Ovary (tissue), 9 donors: Measurements from ENCODE around the gene ENKUR. TPM values are rescaled to one million over a fixed set of nuclear protein-coding genes. Genes with fewer than 3 reads are reported as not detected.

Experiments
- DNase-seq, 5 donors: peaks; one replicate each; pipeline ENCODE4 v3.0.0-alpha.2; 2019 to 2020
- H3K27ac ChIP-seq, 2 donors: fragments of 200-600 bp; one replicate each; pipeline versions ENCODE4 v1.5.1 to v1.8.0; 2019 to 2022
- H3K27me3 ChIP-seq: fragments of 200-600 bp; one replicate; pipeline ENCODE4 v1.8.0; 2022
- H3K36me3 ChIP-seq: fragments of 200-600 bp; sonication (generic); one replicate; pipeline ENCODE4 v1.5.1; 2019
- H3K4me1 ChIP-seq: one replicate; pipeline ENCODE4 v1.8.1; 2013; ENCODE audit warnings: mild to moderate bottlenecking, moderate library complexity; ENCODE audit not compliant: insufficient read depth
- H3K4me3 ChIP-seq: fragments of 200-600 bp; sonication (generic); one replicate; pipeline ENCODE4 v1.5.1; 2017
- H3K9me3 ChIP-seq, 2 donors: fragments of 200-600 bp in 1 of 2; sonication (generic) in 1 of 2; one replicate each; pipeline versions ENCODE4 v1.5.1 to v1.8.1; 2013 to 2019; ENCODE audit warnings: mild to moderate bottlenecking in 1 of 2, moderate library complexity in 1 of 2
- CTCF ChIP-seq, 3 donors: fragments of 450-650 bp in 2 of 3; fragments of 200-600 bp in 1 of 3; IDR thresholded peaks; one replicate each; pipeline versions ENCODE4 v1.5.1 to v1.8.0; 2016 to 2022; ENCODE audit warnings: antibody characterized with exemption in 3 of 3, mild to moderate bottlenecking in 1 of 3
- EP300 ChIP-seq: sonication (generic); formaldehyde crosslinking; IDR thresholded peaks from one replicate; pipeline ENCODE4 v1.6.1; 2017; ENCODE audit warnings: antibody characterized with exemption
- POLR2A ChIP-seq: fragments of 450-650 bp; IDR thresholded peaks from one replicate; pipeline ENCODE4 v1.6.1; 2017; ENCODE audit warnings: antibody characterized with exemption, mild to moderate bottlenecking, moderate library complexity
- WGBS, 3 donors: extraction: QIAGEN DNeasy Blood & Tissue Kit in 1 of 3; methylation state at CpG; one replicate each; pipeline versions ENCODE4 v1.1.5 to v1.1.7; 2013 to 2017; 5-methylcytosine and 5-hydroxymethylcytosine counted together
- intact Hi-C, 4 donors: fragments of 100-400 bp; cut with DNase I; formaldehyde crosslinking; loops; one replicate each; pipeline versions ENCODE4 v1.11.0 to v1.15.1; 2022 to 2023
- polyA plus RNA-seq, 2 donors: library from polyadenylated mRNA; stranded (reverse); fragments of 200-250 nt in 1 of 2; fragments of 350-450 nt in 1 of 2; fragmentation: Illumina TruSeq in 1 of 2; extraction: RNeasy Lipid Tissue Mini Kit (QIAGEN cat#74804) in 1 of 2; gene quantifications; one replicate each; pipeline ENCODE4 v1.2.3, GENCODE V29; 2013 to 2014
- total RNA-seq, 7 donors: library from RNA; depleted of rRNA in 2 of 7; stranded (reverse); fragments of >200 nt in 2 of 7; fragmentation: NEBNext Ultra II Directional in 3 of 7; extraction: Animal tissue kit (Norgen Biotek cat#: 25700) in 3 of 7; gene quantifications; one replicate each; pipeline versions ENCODE4 v1.1.0 to v1.2.4, GENCODE V29; 2016 to 2023
- donor health status: DM: no; HTN: no; CAD: no; lungs with moderate emphysema.
- donor health status: DM: no; HTN: no; CAD: no.
- donor health status: Bipolar disorder and iron deficiency.
- donor health status: DM: yes; HTN: yes; CAD: no.
- donor health status: DM: no; HTN: no; CAD: no.
- donor health status: DM: yes; HTN: yes; CAD: no.

Gene ENKUR
- total and polyA plus RNA-seq, 9 donors = 0.07 to 8.6 (median 0.33) TPM

- intact Hi-C loops = no loop called here
- Histone ChIP-seq H3K9me3 (no peaks in the 10 kb centered on the region), H3K4me1 (no peaks in the 10 kb centered on the region), H3K27ac (no peak overlapping the region), H3K36me3 (no peaks in the 10 kb centered on the region), H3K4me3 (no peak overlapping the region), H3K27me3 (no peaks in the 10 kb centered on the region)
- DNase-seq = no peak
- no peak for TF ChIP-seq EP300
- TF ChIP-seq CTCF (IDR thresholded peaks at IDR 0.05) = no peak
- TF ChIP-seq POLR2A = no peak
Measured at GRCh38 chr10:25039531-25039930, 23.6 kb upstream of the ENKUR start.

GRCh38 chr10:25038325-25038724 is 22.4 kb upstream of the ENKUR start:
- DNase-seq = no peak
- intact Hi-C loops = no loop called here
- Histone ChIP-seq H3K4me1 (no peaks in the 10 kb centered on the region), H3K27me3 (no peaks in the 10 kb centered on the region), H3K4me3 (no peak overlapping the region), H3K36me3 (no peaks in the 10 kb centered on the region), H3K9me3 (no peaks in the 10 kb centered on the region), H3K27ac (no peak overlapping the region)
- WGBS, 3 donors = 58 to 68% (median 60%) methylated on average over 2 of the region's 2 CpGs
- TF ChIP-seq EP300 (no peak), CTCF (IDR thresholded peaks at IDR 0.05) (no peak), POLR2A (no peak)

DNA sequence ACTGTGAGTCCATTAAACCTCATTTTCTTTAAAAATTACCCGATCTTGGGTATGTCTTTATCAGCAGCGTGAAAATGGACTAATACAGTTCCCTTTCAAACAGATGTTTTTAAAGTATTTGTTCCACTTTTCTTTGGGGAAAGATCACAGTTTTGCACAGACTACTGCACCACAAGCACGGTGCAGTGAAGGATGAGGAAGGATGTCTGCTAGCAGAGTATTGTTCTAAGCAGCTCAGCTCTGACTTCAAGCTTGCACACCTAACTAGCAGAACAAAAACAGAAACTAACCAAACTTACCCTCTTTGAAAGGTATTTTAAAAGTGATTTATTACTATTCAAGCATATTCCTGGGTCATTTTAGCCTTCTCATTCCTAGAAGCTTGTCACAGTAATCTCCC is 20.4 kb upstream of the ENKUR start:
- Histone ChIP-seq H3K9me3 (no peaks in the 10 kb centered on the region), H3K27me3 (no peaks in the 10 kb centered on the region), H3K36me3 (no peaks in the 10 kb centered on the region), H3K4me1 (no peaks in the 10 kb centered on the region), H3K4me3 (no peak overlapping the region), H3K27ac (no peak overlapping the region)
- no peak for DNase-seq
- WGBS, 3 donors = 48 to 58% (median 56%) methylated on average over 3 of the region's 3 CpGs
- intact Hi-C loops = no loop called here
- TF ChIP-seq EP300 (no peak), CTCF (IDR thresholded peaks at IDR 0.05) (no peak), POLR2A (no peak)

DNA sequence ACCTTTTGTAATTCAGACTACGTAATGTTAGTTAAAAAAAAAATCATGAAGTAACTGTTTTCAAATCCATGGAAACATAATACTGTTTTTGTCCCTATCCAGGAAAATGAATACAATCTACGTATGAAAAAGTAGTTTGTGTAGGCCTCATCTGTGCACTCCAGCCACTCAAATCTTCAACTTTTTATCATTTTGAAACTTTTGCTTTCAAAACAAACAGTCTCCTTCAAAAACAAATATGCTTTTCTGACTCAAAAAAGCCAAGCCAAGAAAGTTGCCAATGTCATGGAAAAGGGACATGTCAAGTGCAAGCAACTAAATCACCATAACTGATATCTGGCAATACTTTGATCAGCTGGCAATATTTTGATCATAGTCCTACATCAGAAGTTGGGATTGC is 13.6 kb upstream of the ENKUR start:
- H3K27me3 ChIP-seq = no peaks in the 10 kb centered on the region

More for the DNA sequence above, 13.6 kb upstream of the ENKUR start:
- intact Hi-C loops = no loop called here
- Histone ChIP-seq H3K9me3 (no peaks in the 10 kb centered on the region), H3K36me3 (no peaks in the 10 kb centered on the region), H3K4me3 (no peak overlapping the region), H3K27ac (no peak overlapping the region), H3K4me1 (no peaks in the 10 kb centered on the region)
- no peak for DNase-seq
- TF ChIP-seq POLR2A (no peak), CTCF (IDR thresholded peaks at IDR 0.05) (no peak), EP300 (no peak)
- WGBS, 3 donors = 92 to 96% (median 94%) methylated on average over 2 of the region's 2 CpGs
